Uterus (tissue), 4 donors: Measurements from ENCODE around the gene PIAS1. TPM values are rescaled to one million over a fixed set of nuclear protein-coding genes. Genes with fewer than 3 reads are reported as not detected.

Experiments used
- DNase-seq, 2 donors: peaks; one replicate each; pipeline ENCODE4 v3.0.0-alpha.2; 2019 to 2020
- H3K27ac ChIP-seq, 2 donors: fragments of 200-600 bp; sonication (generic); 1 replicate in 1 of 2; 2 replicates in 1 of 2; pipeline ENCODE4 v1.5.1; 2016 to 2018
- H3K27me3 ChIP-seq, 2 donors: fragments of 200-600 bp; sonication (generic); one replicate each; pipeline ENCODE4 v1.5.1; 2018 to 2019; ENCODE audit warnings: control low read depth in 1 of 2
- H3K36me3 ChIP-seq, 2 donors: fragments of 200-600 bp; sonication (generic); one replicate each; pipeline ENCODE4 v1.5.1; 2019; ENCODE audit warnings: control low read depth in 1 of 2
- H3K4me1 ChIP-seq, 2 donors: fragments of 200-600 bp; sonication (generic); one replicate each; pipeline ENCODE4 v1.5.1; 2018 to 2019; ENCODE audit warnings: control low read depth in 1 of 2
- H3K4me3 ChIP-seq, 2 donors: fragments of 200-600 bp; sonication (generic); 1 replicate in 1 of 2; 2 replicates in 1 of 2; pipeline ENCODE4 v1.5.1; 2018 to 2019; ENCODE audit warnings: mild to moderate bottlenecking in 1 of 2
- H3K9me3 ChIP-seq, 2 donors: fragments of 200-600 bp; sonication (generic); one replicate each; pipeline ENCODE4 v1.5.1; 2019; ENCODE audit warnings: control low read depth in 1 of 2
- POLR2A ChIP-seq, 2 donors: fragments of 450-650 bp; IDR thresholded peaks; one replicate each; pipeline ENCODE4 v1.6.1; 2016; ENCODE audit warnings: antibody characterized with exemption in 2 of 2, mild to moderate bottlenecking in 1 of 2, moderate library complexity in 1 of 2
- intact Hi-C: fragments of 100-400 bp; cut with DNase I; formaldehyde crosslinking; loops from one replicate; pipeline ENCODE4 v1.15.1; 2023; ENCODE audit warnings: low total_unique reads
- total RNA-seq, 4 donors: library from RNA; depleted of rRNA in 3 of 4; stranded (reverse); fragments of >200 nt in 3 of 4; gene quantifications; one replicate each; pipeline versions ENCODE4 v1.1.0 to v1.2.4, GENCODE V29; 2014 to 2023
- TF ChIP-seq, protein P1 (sequence below), 4 experiments: fragments of 200-600 bp in 2 of 4; fragments of 450-650 bp in 2 of 4; sonication (generic) in 2 of 4; IDR thresholded peaks; one replicate each; pipeline ENCODE4 v1.5.1; 2016 to 2019; ENCODE audit warnings: antibody characterized with exemption in 4 of 4, mild to moderate bottlenecking in 2 of 4, moderate library complexity in 1 of 4
- donor health status: DM: yes; HTN: yes; CAD: no.

PIAS1 gene
- total RNA-seq, 4 donors from 2014 or later: 19.1 to 171 (median 95.9) TPM

DNA sequence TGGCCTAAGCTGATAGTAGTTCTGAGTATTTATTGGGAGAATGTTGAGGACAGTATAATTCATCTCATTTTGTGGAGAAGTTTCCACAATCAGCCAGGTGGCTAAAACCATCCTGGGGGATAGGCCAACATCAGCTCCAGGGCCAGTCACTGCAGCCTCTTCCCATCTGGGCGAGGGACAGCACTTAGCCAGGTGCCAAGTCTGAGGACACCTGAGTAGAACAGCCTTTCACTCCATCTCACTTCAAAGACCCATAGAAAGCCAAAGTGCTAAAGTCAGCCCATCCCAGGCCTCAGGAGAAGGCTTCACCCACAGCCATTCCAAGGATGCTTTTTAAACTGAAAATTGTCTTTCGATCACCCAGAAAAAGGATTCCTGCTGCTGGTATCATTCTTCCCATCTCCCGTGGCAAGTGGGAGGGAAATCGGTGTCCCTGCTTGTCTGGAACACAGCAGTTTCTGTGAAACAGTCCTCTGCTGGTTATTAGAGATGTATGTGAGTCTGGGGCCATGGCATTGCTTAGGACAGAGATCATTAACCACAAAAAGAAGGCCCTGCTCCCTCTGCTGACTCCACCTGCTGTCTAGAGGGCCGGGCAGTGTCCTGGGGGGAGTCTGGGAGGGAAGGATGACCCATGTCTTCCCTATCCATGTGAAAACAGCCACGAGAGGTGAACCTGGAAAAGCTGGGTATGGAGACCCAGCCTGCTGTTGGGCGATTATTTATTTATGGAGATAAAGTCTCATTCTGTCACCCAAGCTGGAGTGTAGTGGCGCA lies 141.4 kb downstream of the PIAS1 start:
- TF ChIP-seq POLR2A (IDR thresholded peaks at IDR 0.05): no peak
- TF ChIP-seq, protein P1, sequence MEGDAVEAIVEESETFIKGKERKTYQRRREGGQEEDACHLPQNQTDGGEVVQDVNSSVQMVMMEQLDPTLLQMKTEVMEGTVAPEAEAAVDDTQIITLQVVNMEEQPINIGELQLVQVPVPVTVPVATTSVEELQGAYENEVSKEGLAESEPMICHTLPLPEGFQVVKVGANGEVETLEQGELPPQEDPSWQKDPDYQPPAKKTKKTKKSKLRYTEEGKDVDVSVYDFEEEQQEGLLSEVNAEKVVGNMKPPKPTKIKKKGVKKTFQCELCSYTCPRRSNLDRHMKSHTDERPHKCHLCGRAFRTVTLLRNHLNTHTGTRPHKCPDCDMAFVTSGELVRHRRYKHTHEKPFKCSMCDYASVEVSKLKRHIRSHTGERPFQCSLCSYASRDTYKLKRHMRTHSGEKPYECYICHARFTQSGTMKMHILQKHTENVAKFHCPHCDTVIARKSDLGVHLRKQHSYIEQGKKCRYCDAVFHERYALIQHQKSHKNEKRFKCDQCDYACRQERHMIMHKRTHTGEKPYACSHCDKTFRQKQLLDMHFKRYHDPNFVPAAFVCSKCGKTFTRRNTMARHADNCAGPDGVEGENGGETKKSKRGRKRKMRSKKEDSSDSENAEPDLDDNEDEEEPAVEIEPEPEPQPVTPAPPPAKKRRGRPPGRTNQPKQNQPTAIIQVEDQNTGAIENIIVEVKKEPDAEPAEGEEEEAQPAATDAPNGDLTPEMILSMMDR (IDR thresholded peaks at IDR 0.05): no peak
- DNase-seq: no peak
- Histone ChIP-seq H3K4me1 (no peaks in the 10 kb centered on the region), H3K9me3 (no peaks in the 10 kb centered on the region), H3K36me3 (no peaks in the 10 kb centered on the region), H3K27ac (no peak overlapping the region), H3K27me3 (no peaks in the 10 kb centered on the region), H3K4me3 (no peak overlapping the region)
- intact Hi-C loops: no loop called here

DNA sequence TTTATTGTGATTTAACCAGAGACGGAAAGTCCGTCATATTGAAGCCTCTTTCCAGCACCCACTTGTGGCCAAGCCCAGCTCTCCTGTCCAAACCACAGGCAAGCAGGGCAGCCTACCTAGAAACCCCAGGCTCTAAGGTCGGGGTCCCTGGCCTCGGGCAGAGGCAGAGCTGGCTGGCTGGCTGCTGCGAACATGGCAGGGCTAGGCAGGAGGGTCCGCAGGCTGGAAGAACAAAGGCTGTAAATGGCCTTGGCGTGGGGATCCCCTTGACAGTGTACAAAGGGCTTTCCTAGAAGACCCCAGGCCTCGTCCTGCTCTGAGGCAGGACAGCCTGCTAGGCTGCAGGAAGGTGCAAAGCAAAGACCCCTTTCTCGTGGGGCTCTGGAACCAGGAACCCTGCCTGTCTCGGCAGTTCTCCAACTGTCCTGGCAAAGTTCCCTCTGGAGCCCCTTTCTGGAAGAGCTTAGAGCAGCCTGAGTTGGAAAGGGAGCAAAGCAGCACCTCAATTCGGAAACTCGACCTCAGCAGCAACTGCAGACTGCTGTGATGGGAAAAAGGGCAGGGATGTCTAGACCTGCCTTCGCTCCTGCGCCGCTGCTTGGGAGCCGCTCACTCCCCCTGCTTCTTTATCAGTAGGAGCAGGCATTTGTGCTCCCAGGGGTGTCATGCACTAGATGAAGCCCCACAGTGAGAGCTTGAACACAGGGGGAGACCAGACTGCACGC lies 142.5 kb downstream of the PIAS1 start:
- Histone ChIP-seq H3K36me3 (no peaks in the 10 kb centered on the region), H3K27ac (no peak overlapping the region), H3K4me3 (no peak overlapping the region), H3K9me3 (no peaks in the 10 kb centered on the region), H3K27me3 (no peaks in the 10 kb centered on the region), H3K4me1 (no peaks in the 10 kb centered on the region)
- TF ChIP-seq POLR2A (IDR thresholded peaks at IDR 0.05): no peak
- TF ChIP-seq, protein P1 (IDR thresholded peaks at IDR 0.05): no peak
- intact Hi-C loops: no loop called here
- no peak for DNase-seq

GRCh38 chr15:68197170-68197492 lies 143.0 kb downstream of the PIAS1 start:
- Histone ChIP-seq H3K27me3 (no peaks in the 10 kb centered on the region), H3K4me1 (no peaks in the 10 kb centered on the region), H3K9me3 (no peaks in the 10 kb centered on the region), H3K36me3 (no peaks in the 10 kb centered on the region), H3K27ac (no peak overlapping the region), H3K4me3 (no peak overlapping the region)
- intact Hi-C loops: no loop called here
- TF ChIP-seq POLR2A (IDR thresholded peaks at IDR 0.05): no peak
- TF ChIP-seq, protein P1 (IDR thresholded peaks at IDR 0.05): no peak
- DNase-seq: no peak

DNA sequence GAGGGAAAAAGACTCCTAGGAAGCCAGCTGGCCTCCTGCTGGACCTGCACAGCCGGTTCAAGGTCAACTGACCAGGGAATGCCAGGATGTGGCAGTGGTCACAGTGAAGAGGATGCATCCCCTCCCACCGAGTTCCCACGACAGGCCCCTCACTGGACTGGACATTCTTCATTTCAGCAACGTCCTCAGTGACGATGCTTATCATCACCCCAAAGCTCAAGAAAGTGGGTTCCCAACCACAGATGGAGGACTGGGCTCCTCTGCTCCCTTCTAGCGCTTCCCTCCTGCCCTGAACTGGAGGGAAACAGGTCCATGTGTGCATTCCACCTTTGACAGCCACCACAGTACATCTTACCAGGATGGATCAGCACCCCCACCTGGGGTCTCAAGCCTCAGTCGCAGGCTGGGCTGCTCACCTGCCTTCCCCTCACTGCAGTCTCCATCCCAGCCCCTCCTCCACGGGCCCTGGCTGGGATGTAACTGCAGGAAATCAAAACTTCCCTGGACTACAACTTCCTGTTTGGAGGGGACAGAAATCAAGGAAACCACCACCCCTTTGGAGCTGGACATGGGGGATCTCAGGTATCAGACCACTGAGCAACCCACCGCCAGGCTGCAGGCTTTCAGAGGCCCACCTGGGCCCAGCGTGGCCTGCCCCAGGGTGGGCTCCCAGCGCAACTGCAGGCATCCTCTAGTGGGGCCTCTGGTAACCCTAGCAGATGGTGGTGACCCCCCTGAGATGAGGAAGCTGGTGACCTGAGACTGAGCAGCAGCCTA lies 143.7 kb downstream of the PIAS1 start:
- Histone ChIP-seq H3K4me1 (no peaks in the 10 kb centered on the region), H3K4me3 (no peak overlapping the region), H3K36me3 (no peaks in the 10 kb centered on the region), H3K27ac (no peak overlapping the region), H3K27me3 (no peaks in the 10 kb centered on the region), H3K9me3 (no peaks in the 10 kb centered on the region)
- no peak for DNase-seq
- TF ChIP-seq POLR2A (IDR thresholded peaks at IDR 0.05): no peak
- TF ChIP-seq, protein P1 (IDR thresholded peaks at IDR 0.05): no peak
- intact Hi-C loops: no loop called here

- Histone ChIP-seq H3K4me1 (no peaks in the 10 kb centered on the region), H3K27ac (no peak overlapping the region), H3K36me3 (no peaks in the 10 kb centered on the region), H3K4me3 (no peak overlapping the region), H3K27me3 (no peaks in the 10 kb centered on the region), H3K9me3 (no peaks in the 10 kb centered on the region)
- no peak for TF ChIP-seq POLR2A (IDR thresholded peaks at IDR 0.05)
- TF ChIP-seq, protein P1 (IDR thresholded peaks at IDR 0.05): no peak
- intact Hi-C loops: no loop called here
- no peak for DNase-seq
Measured at GRCh38 chr15:68199340-68199739, 145.2 kb downstream of the PIAS1 start.
